NCI-H2107 (cell line): ENCODE data around the gene SF3A1.

Source experiments
- DNase-seq: peaks from one replicate; lab custom pipeline; 2025; lab: John Stamatoyannopoulos, UW

SF3A1 gene

DNA sequence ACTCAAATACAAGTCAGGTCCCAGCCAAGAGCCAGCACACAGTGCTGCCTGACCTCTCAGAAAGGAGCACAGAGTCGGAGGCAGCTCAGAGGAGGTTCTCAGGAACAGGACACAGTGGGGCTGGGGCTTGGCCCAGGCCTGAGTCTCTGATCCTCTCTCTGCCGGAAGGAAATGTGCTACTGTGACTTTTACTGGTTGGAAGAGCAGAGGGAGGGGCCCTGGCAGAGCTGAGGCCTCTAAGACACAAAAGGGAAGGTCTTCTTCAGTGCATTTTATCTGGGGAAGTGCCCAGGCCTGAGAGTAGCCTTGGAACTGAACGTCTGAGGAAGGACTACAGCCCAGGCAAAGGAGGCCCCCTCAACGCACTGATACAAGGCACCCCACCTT is 51.2 kb downstream of the SF3A1 start:
- DNase-seq, result no peak

- no peak for DNase-seq
Observed at GRCh38 chr22:30304495-30305244, 52.0 kb downstream of the SF3A1 start.

GRCh38 chr22:30302810-30303138 is 53.9 kb downstream of the SF3A1 start:
- no peak for DNase-seq

DNA sequence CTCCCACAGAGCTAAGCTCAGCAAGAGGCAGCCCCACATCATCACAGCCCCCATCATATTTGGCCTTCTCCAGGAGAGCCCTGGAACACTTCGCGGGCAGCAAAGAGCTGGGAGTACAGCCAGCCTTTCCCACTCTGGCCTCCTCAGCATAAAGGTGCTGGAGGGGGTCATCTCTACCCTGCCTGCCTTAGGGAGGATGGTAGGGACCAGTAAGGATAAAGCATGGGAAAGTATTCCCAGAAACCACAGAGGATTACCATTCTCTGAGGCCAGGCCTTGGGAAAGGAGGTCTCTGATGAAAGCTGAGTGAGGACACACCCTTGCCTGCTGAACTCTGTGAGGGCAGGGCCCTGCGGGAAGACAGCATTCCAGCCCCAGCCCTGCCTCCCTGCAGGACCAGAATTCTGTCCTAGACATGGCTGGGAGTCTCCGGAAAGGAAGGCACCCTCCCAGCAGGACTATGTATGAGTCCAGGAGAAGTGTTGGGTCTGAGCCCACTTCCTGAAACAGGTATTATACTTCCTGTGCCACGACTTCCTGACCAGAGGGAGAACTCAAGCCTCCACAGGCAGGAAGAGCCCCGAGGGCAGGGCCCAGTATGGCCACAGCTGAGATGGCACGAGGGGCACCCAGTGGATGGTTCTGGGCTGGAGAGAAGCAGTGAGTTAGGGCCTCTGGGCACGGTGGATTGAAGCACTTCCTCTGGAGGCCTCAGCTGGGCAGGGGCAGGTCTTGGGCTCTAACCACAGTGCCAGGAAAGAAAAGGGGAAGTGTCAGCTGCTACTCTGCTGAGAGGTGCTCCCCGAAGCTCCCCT is 54.5 kb downstream of the SF3A1 start:
- no peak for DNase-seq

GRCh38 chr22:30299322-30299721 is 57.4 kb downstream of the SF3A1 start:
- DNase-seq, result no peak

- DNase-seq, result no peak
Observed at GRCh38 chr22:30297991-30298701, 58.5 kb downstream of the SF3A1 start.

GRCh38 chr22:30297276-30297990 is 59.3 kb downstream of the SF3A1 start:
- no peak for DNase-seq

- no peak for DNase-seq
Observed at GRCh38 chr22:30296833-30297232, 59.9 kb downstream of the SF3A1 start.

GRCh38 chr22:30296324-30296723 is 60.4 kb downstream of the SF3A1 start:
- DNase-seq, result no peak

DNA sequence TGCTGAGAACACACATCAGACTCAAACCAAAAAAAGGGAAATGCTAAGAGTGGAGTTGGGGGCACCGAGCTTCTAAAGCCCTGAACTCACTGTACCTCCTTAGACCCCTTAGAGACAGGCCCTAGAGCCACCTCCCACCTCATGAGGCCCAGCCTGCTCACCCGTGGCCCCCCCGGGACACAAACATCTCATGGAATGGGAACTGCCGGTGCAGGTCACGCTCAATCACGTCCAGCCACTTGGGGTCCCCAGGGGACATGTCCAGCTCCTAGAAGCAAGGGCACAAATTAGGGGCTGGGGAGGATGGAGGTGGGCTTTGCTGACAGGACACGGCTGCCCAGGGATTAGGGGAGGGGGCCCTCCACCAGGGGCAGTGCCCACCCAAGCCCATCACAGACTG is 61.1 kb downstream of the SF3A1 start:
- no peak for DNase-seq

- DNase-seq, result no peak
Observed at GRCh38 chr22:30294830-30295229, 61.9 kb downstream of the SF3A1 start.

- DNase-seq, result no peak
Observed at GRCh38 chr22:30294066-30294465, 62.6 kb downstream of the SF3A1 start.

DNA sequence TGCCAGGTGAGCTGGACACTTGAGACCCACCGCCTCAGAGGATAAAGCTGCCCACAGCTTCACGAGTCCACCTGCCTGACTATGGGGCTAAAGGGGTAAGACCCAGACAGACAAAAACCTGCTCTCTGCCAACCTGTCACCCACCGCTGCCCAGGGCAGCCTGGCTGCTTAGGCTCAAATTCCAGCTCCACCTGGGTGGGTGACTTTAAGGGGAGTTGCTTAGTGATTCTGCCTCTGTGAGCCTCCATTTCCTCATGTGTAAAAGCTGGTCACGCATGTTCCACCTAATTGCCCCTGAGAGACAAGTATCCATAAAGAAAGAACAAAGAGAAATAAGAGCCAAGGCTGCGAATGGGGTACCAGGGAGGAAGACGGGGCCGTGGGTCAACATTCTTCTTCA is 63.7 kb downstream of the SF3A1 start:
- no peak for DNase-seq

DNA sequence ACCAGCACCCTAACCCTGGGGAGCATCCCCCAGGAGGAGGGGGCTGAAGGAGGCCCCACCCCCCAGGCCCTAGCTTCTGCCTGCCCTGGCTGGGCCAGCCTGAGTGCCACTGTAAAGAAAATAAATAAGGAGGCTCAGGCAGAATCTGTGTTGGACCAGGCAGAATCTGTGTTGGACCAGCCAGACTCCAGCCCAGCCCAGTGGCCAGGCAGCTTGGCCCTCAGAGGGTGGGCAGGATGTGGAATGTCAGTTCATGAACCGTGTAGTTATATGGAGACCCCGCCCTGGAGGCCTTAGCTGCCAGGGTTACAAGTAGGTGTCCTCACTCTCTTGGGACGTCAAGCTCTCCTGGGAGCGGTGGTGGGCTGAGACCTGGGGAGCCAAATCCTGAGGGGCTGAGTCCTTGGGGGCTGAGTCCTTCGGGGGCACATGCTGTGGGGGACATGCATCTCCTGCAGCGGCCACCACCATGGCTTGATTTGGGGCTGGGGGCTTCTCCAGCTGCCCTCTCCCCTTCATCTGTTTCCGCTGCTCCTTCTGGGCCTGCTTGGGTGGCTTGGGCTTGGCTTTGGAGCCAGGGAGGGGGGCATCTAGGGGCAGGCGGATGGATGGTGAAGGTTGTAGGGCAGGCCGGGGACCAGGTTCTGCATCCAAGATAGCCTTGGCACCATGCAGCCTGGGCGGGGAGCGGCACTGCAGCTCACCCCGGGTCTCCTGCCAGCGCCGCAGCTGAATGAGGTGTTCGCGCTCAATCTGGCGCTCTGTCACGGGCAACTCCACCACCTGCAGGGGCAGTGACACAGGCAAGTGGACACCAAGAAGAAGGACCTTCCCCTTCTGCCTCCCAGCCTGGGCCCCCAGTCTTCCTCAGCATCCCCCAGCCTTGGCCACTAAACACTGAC is 64.4 kb downstream of the SF3A1 start:
- DNase-seq, result no peak

DNA sequence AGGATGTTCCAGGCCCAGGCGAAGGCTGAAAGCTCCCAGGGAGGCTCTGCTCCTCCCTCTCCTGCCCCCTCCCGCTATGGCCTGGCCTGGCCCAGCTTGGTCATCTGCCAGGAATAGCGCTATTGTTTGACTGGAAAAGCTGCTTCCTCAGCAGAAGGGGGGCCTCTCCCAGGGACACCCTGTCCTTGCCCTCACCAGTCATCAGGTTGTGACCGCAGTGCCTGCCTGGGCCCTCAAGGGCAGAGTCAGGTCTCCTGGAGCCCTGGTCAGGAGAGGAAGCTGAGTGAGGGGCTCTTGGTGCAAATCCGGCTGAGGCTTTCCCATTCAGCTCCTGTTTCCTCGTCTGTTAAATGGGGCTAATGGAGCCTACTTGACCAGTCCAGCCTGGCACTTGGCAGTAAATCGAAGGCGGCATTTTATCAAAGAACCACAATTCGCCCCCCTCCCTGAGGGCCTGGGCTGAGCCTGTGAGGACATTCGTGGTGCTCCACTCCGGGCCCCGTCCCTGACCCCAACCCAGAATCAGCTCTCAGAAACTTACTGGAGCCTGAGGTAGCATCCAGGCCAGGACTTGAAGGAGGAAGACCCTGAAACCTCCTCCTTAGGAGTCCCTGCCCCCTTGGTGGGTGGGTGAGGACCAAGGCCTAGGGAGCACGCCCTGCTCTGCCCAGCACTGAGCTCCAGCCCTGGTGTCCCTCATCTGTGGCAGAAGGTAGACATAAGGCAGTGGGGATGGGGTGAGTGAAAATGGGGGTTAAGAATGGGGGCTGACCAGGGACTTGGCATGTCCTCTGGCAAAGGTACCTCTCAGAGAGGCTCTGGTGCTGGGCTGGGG is 65.4 kb downstream of the SF3A1 start:
- no peak for DNase-seq

DNA sequence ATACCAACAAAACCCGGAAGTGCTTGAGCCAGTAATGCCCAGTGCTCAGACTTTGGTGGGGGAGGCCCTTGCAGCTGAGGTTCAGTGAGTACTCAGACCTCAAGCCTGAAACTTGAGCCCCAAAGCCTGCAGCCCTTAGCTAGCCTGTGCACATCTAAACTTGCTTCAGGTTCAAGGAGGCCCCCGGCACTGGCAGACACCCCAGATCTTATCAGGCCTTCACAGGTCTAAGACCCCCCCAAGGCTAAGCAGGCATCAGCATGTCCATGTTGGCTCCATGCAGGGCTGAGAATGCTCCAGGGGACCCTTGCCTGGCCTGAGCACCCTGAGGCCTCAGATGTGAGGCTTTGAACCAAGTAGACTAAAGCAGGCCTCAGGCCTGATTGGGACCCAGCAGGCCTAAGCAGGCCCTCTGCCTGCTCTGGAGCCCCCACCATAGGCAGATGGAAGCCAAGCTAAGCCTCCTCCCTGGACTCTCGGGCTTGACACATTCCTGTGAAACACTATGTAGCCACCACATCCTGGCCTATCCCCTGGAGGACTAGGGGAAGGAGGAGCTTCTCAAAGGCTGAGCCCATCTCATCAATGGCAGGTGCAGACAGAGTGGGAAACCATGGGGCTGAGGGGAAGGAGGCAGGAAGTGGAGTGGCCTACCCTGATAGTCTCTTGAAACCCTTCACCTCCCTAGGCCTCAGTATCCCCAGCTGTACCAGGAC is 66.2 kb downstream of the SF3A1 start:
- DNase-seq, result no peak

- DNase-seq, result no peak
Observed at GRCh38 chr22:30289980-30290313, 66.7 kb downstream of the SF3A1 start.

DNA sequence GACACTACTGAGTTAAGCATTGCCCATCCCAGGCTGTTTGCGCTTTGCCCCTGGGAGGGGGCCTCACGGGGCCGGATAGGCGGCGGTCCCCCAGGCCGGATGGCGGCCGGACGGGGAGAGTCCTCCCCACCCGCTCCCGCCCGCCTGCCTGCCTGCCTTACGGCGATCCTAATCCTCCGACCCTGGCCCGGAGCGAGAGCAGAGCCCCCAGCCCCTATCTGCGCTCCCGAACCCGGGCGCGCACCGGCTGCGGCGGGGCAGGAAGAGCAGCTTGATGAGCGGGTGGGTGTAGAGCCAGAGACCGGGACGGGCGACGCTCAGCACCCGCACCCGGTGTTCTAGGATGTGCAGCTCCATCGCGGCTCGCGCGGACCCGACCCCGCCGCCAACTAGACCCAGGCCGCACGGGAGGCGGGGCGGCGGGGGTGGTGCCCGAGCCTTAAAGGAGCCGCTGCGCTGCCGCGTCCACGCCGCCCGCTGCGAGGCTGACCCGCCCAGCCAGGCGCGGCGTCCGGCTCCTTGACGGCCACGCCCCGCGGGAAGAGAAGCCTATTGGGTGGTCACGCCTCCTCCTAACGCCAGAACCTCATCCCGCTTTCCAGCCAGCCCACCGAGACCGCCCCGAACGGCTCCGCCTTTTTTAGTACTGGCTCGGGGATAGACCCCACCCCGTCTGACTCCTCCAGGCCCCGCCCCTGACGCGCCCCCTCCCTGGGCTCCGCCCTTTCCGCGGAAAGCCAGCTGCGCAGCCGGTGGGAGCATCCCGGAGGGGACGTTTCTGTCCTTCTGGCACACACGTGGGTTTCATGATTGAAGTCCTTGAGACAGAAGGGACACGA is 67.3 kb downstream of the SF3A1 start, which contains the start of gene CASTOR1:
TSS of gene CASTOR1 (minus strand) at position 365 of the 839 bp plus-strand sequence. CDS start at position 357, 8 bp downstream.
- DNase-seq, result peak; percentile 59
